Measurements from ENCODE around the gene HTN3.

DNA sequence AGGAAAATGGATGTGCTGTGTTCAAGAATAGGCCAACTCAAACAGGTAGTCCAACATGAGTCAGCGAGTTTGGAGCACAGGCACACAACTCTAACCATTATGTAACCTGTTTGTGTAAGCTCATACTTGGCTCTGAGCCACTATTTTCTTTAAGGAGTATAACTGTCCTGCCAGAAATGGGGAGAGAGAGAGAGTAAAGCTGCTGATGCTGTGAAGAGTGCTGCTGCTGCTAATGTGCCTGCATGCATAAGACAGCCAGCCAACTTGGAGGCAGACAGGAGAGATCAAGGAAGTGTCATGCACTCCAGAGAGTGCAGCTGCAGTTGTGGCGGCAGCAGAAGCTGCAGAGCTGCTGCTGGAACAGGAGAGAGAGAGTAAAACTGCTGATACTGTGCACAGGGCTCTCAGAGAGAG, 44.2 kb upstream of the HTN3 start:
- TF ChIP-seq, protein P1, sequence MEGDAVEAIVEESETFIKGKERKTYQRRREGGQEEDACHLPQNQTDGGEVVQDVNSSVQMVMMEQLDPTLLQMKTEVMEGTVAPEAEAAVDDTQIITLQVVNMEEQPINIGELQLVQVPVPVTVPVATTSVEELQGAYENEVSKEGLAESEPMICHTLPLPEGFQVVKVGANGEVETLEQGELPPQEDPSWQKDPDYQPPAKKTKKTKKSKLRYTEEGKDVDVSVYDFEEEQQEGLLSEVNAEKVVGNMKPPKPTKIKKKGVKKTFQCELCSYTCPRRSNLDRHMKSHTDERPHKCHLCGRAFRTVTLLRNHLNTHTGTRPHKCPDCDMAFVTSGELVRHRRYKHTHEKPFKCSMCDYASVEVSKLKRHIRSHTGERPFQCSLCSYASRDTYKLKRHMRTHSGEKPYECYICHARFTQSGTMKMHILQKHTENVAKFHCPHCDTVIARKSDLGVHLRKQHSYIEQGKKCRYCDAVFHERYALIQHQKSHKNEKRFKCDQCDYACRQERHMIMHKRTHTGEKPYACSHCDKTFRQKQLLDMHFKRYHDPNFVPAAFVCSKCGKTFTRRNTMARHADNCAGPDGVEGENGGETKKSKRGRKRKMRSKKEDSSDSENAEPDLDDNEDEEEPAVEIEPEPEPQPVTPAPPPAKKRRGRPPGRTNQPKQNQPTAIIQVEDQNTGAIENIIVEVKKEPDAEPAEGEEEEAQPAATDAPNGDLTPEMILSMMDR (IDR thresholded peaks at IDR 0.05) = no peak
- TF ChIP-seq POLR2AphosphoS5 (IDR thresholded peaks at IDR 0.05) (no peak), POLR2A (IDR thresholded peaks at IDR 0.05; ENCODE audit: low read depth) (no peak), EP300 (IDR thresholded peaks at IDR 0.05) (no peak)

Measured in esophagus muscularis mucosa (tissue), 4 donors.